ENCODE data around the gene TGFBRAP1. TPM values are rescaled to one million over a fixed set of nuclear protein-coding genes. Genes with fewer than 3 reads are reported as not detected.
A peak's percentile ranks its signal among the peaks of the same experiment; 100 is the strongest.
"Not testable (repeated sequence)": the region's sequence is repeated elsewhere in the genome, so short reads cannot be mapped to it uniquely, and the experiment has no call there.

TGFBRAP1 gene
- total RNA-seq, 3 donors from 2014 or later (not counting 1 experiment from before 2014, with no cell fraction given): 22.7 to 31.8 (median 27.7) TPM

- WGBS (ENCODE audit: insufficient coverage): 9% methylated on average over 16 of the region's 16 CpGs
- peak; percentile 43 to 66 for DNase-seq
- H3K27me3 ChIP-seq (ENCODE audit: control insufficient read depth, insufficient read depth, low read length): no peaks in the 10 kb centered on the region
- H3K4me1 ChIP-seq (ENCODE audit: control insufficient read depth, insufficient read depth, low read length): peaks cover 25% of the 10 kb centered on the region
- Mint-ChIP-seq H3K4me3 (peak overlapping the region; percentile 76), H3K9me3 (no peaks in the 10 kb centered on the region), H3K36me3 (no peaks in the 10 kb centered on the region), H3K27ac (peak overlapping the region; percentile 85 to 95), H3K4me1 (peaks cover 53 to 57% of the 10 kb centered on the region in 2 donors), H3K27me3 (ENCODE audit: low read depth in 2 of 2) (no peaks in the 10 kb centered on the region)
- intact Hi-C loops (cut with micrococcal nuclease): no loop called here
- H3K4me3 ChIP-seq (ENCODE audit: low read length): peak overlapping the region; percentile 62
- no peaks in the 10 kb centered on the region for H3K36me3 ChIP-seq (ENCODE audit: control insufficient read depth, insufficient read depth, low read length)
- peak; percentile 52 to 53 (median 52) for ATAC-seq
- peak overlapping the region; percentile 67 for H3K27ac ChIP-seq (ENCODE audit: low read length)
- no peaks in the 10 kb centered on the region for H3K9me3 ChIP-seq (ENCODE audit: control insufficient read depth, insufficient read depth, low read length)
- TF ChIP-seq CTCF (IDR thresholded peaks at IDR 0.05): no peak
Observed at GRCh38 chr2:105328281-105329196, 996 bp downstream of the TGFBRAP1 start.

- H3K9me3 Mint-ChIP-seq: no peaks in the 10 kb centered on the region
- H3K4me3 ChIP-seq (ENCODE audit: low read length): no peak overlapping the region
- peak overlapping the region; percentile 76 for H3K4me3 Mint-ChIP-seq
- H3K36me3 Mint-ChIP-seq: no peaks in the 10 kb centered on the region
- H3K4me1 ChIP-seq (ENCODE audit: control insufficient read depth, insufficient read depth, low read length): peaks cover 25% of the 10 kb centered on the region
- H3K27ac Mint-ChIP-seq: peak overlapping the region; percentile 85 to 95
- H3K36me3 ChIP-seq (ENCODE audit: control insufficient read depth, insufficient read depth, low read length): no peaks in the 10 kb centered on the region
- TF ChIP-seq CTCF (IDR thresholded peaks at IDR 0.05): no peak
- intact Hi-C loops (cut with micrococcal nuclease): no loop called here
- no peaks in the 10 kb centered on the region for H3K27me3 Mint-ChIP-seq (ENCODE audit: low read depth in 2 of 2)
- DNase-seq (no peak), ATAC-seq (no peak)
- H3K27ac ChIP-seq (ENCODE audit: low read length): peak overlapping the region; percentile 67
- WGBS (ENCODE audit: insufficient coverage): 78% methylated on average over 2 of the region's 2 CpGs
- no peaks in the 10 kb centered on the region for H3K9me3 ChIP-seq (ENCODE audit: control insufficient read depth, insufficient read depth, low read length)
- peaks cover 57 to 65% of the 10 kb centered on the region in 2 donors for H3K4me1 Mint-ChIP-seq
- H3K27me3 ChIP-seq (ENCODE audit: control insufficient read depth, insufficient read depth, low read length): no peaks in the 10 kb centered on the region
Observed at GRCh38 chr2:105327690-105328089, 1.8 kb downstream of the TGFBRAP1 start.

GRCh38 chr2:105327271-105327670 is 2.3 kb downstream of the TGFBRAP1 start:
- H3K27me3 Mint-ChIP-seq (ENCODE audit: low read depth in 2 of 2); ATAC-seq; H3K9me3 ChIP-seq (ENCODE audit: control insufficient read depth, insufficient read depth, low read length); H3K27me3 ChIP-seq (ENCODE audit: control insufficient read depth, insufficient read depth, low read length); DNase-seq; H3K36me3 Mint-ChIP-seq; intact Hi-C loops (cut with micrococcal nuclease); H3K27ac ChIP-seq (ENCODE audit: low read length); H3K9me3 Mint-ChIP-seq; H3K4me3 ChIP-seq (ENCODE audit: low read length); H3K36me3 ChIP-seq (ENCODE audit: control insufficient read depth, insufficient read depth, low read length): not testable (repeated sequence)
- peaks cover 25% of the 10 kb centered on the region for H3K4me1 ChIP-seq (ENCODE audit: control insufficient read depth, insufficient read depth, low read length)
- WGBS (ENCODE audit: insufficient coverage): 89% methylated on average over 3 of the region's 3 CpGs
- Mint-ChIP-seq H3K4me3 (peak overlapping the region; percentile 49), H3K27ac (peak overlapping the region; percentile 85 to 95), H3K4me1 (peaks cover 59 to 68% of the 10 kb centered on the region in 2 donors)

- Mint-ChIP-seq H3K4me3 (no peak overlapping the region), H3K9me3 (no peaks in the 10 kb centered on the region), H3K36me3 (no peaks in the 10 kb centered on the region), H3K27ac (peak overlapping the region; percentile 8 to 52), H3K4me1 (peaks cover 54 to 65% of the 10 kb centered on the region in 2 donors), H3K27me3 (ENCODE audit: low read depth in 2 of 2) (no peaks in the 10 kb centered on the region)
- intact Hi-C loops (cut with micrococcal nuclease): no loop called here
- 41% methylated on average over 3 of the region's 3 CpGs for WGBS (ENCODE audit: insufficient coverage)
- ATAC-seq (no peak), DNase-seq (no peak)
- H3K4me3 ChIP-seq (ENCODE audit: low read length): no peak overlapping the region
- no peak for TF ChIP-seq CTCF (IDR thresholded peaks at IDR 0.05)
- H3K36me3 ChIP-seq (ENCODE audit: control insufficient read depth, insufficient read depth, low read length): no peaks in the 10 kb centered on the region
- no peak overlapping the region for H3K27ac ChIP-seq (ENCODE audit: low read length)
- H3K27me3 ChIP-seq (ENCODE audit: control insufficient read depth, insufficient read depth, low read length): no peaks in the 10 kb centered on the region
- no peaks in the 10 kb centered on the region for H3K9me3 ChIP-seq (ENCODE audit: control insufficient read depth, insufficient read depth, low read length)
- H3K4me1 ChIP-seq (ENCODE audit: control insufficient read depth, insufficient read depth, low read length): peaks cover 21% of the 10 kb centered on the region
Observed at GRCh38 chr2:105325389-105325963, 4.1 kb downstream of the TGFBRAP1 start.

All from natural killer cell (primary cell).